ENCODE data around the gene GFOD2. TPM values are rescaled to one million over a fixed set of nuclear protein-coding genes. Genes with fewer than 3 reads are reported as not detected.
"Not testable (repeated sequence)": the region's sequence is repeated elsewhere in the genome, so short reads cannot be mapped to it uniquely, and the experiment has no call there.

The GFOD2 gene
- total RNA-seq, 4 donors from 2014 or later = 9.1 to 24.2 (median 20.8) TPM

- Histone ChIP-seq H3K27me3 (no peaks in the 10 kb centered on the region), H3K9me3 (no peaks in the 10 kb centered on the region), H3K4me1 (peaks cover 0 to 4% (median 2%) of the 10 kb centered on the region in 4 donors), H3K4me3 (no peak overlapping the region), H3K36me3 (peaks cover 0 to 48% (median 24%) of the 10 kb centered on the region in 4 donors), H3K27ac (replicated peaks in 1 of 4) (no peak overlapping the region)
- TF ChIP-seq EP300 (IDR thresholded peaks at IDR 0.05) (no peak), CTCF (IDR thresholded peaks at IDR 0.05) (no peak), POLR2A (IDR thresholded peaks at IDR 0.05; ENCODE audit: low read depth) (no peak), POLR2AphosphoS5 (IDR thresholded peaks at IDR 0.05) (no peak)
- WGBS = 77% methylated on average over 8 of the region's 8 CpGs
- DNase-seq (ENCODE audit: extremely low spot score) = no peak
- intact Hi-C loops (cut with DNase I) = no loop called here
These were observed 41.3 kb upstream of the GFOD2 start for GRCh38 chr16:67760206-67760955.

- H3K27me3 ChIP-seq = no peaks in the 10 kb centered on the region
- no peak overlapping the region for H3K4me3 ChIP-seq
- no peaks in the 10 kb centered on the region for H3K9me3 ChIP-seq
- TF ChIP-seq CTCF (IDR thresholded peaks at IDR 0.05) = no peak
- no peak for TF ChIP-seq POLR2AphosphoS5 (IDR thresholded peaks at IDR 0.05)
- no peak for TF ChIP-seq POLR2A (IDR thresholded peaks at IDR 0.05; ENCODE audit: low read depth)
- TF ChIP-seq EP300 (IDR thresholded peaks at IDR 0.05) = no peak
- DNase-seq (ENCODE audit: extremely low spot score) = no peak
- 81% methylated on average over 7 of the region's 7 CpGs for WGBS
- H3K36me3 ChIP-seq = peaks cover 0 to 48% (median 31%) of the 10 kb centered on the region in 4 donors
- H3K27ac ChIP-seq (replicated peaks in 1 of 4) = no peak overlapping the region
- intact Hi-C loops (cut with DNase I) = no loop called here
- peaks cover 0 to 4% (median 2%) of the 10 kb centered on the region in 4 donors for H3K4me1 ChIP-seq
These were observed 39.9 kb upstream of the GFOD2 start for GRCh38 chr16:67758966-67759365.

GRCh38 chr16:67758006-67758405 is 38.9 kb upstream of the GFOD2 start:
- no peak overlapping the region for H3K27ac ChIP-seq (replicated peaks in 1 of 4)
- TF ChIP-seq EP300 (IDR thresholded peaks at IDR 0.05) (no peak), CTCF (IDR thresholded peaks at IDR 0.05) (no peak), POLR2AphosphoS5 (IDR thresholded peaks at IDR 0.05) (no peak), POLR2A (IDR thresholded peaks at IDR 0.05; ENCODE audit: low read depth) (no peak)
- H3K9me3 ChIP-seq = no peaks in the 10 kb centered on the region
- DNase-seq (ENCODE audit: extremely low spot score) = no peak
- H3K36me3 ChIP-seq = peaks cover 0 to 48% (median 30%) of the 10 kb centered on the region in 4 donors
- WGBS = 82% methylated on average over 1 of the region's 3 CpGs
- H3K4me3 ChIP-seq = no peak overlapping the region
- no peaks in the 10 kb centered on the region for H3K27me3 ChIP-seq
- H3K4me1 ChIP-seq = peaks cover 0 to 4% (median 2%) of the 10 kb centered on the region in 4 donors
- intact Hi-C loops (cut with DNase I) = no loop called here

- Histone ChIP-seq H3K27me3 (no peaks in the 10 kb centered on the region), H3K36me3 (peaks cover 0 to 40% (median 19%) of the 10 kb centered on the region in 4 donors), H3K4me1 (no peaks in the 10 kb centered on the region), H3K9me3 (no peaks in the 10 kb centered on the region), H3K4me3 (no peak overlapping the region), H3K27ac (replicated peaks in 1 of 4) (no peak overlapping the region)
- intact Hi-C loops (cut with DNase I) = no loop called here
- DNase-seq (ENCODE audit: extremely low spot score) = no peak
- WGBS = 65% methylated on average over 2 of the region's 2 CpGs
- no peak for TF ChIP-seq POLR2A (IDR thresholded peaks at IDR 0.05; ENCODE audit: low read depth)
- no peak for TF ChIP-seq POLR2AphosphoS5 (IDR thresholded peaks at IDR 0.05)
- TF ChIP-seq EP300 (IDR thresholded peaks at IDR 0.05) = no peak
- no peak for TF ChIP-seq CTCF (IDR thresholded peaks at IDR 0.05)
These were observed 33.5 kb upstream of the GFOD2 start for GRCh38 chr16:67752641-67753040.

- peaks cover 0 to 34% (median 15%) of the 10 kb centered on the region in 4 donors for H3K36me3 ChIP-seq
- H3K27ac ChIP-seq (replicated peaks in 1 of 4); H3K4me3 ChIP-seq; DNase-seq (ENCODE audit: extremely low spot score); intact Hi-C loops (cut with DNase I); H3K27me3 ChIP-seq; H3K9me3 ChIP-seq; H3K4me1 ChIP-seq: not testable (repeated sequence)
- 90% methylated on average over 3 of the region's 3 CpGs for WGBS
These were observed 32.2 kb upstream of the GFOD2 start for GRCh38 chr16:67751331-67751730.
